HCEC 1CT (cell line): ENCODE data around the gene ZNF670.

Experiments used
- DNase-seq: peaks from one replicate; pipeline ENCODE4 v3.0.0-alpha.2; 2017

The ZNF670 gene

DNA sequence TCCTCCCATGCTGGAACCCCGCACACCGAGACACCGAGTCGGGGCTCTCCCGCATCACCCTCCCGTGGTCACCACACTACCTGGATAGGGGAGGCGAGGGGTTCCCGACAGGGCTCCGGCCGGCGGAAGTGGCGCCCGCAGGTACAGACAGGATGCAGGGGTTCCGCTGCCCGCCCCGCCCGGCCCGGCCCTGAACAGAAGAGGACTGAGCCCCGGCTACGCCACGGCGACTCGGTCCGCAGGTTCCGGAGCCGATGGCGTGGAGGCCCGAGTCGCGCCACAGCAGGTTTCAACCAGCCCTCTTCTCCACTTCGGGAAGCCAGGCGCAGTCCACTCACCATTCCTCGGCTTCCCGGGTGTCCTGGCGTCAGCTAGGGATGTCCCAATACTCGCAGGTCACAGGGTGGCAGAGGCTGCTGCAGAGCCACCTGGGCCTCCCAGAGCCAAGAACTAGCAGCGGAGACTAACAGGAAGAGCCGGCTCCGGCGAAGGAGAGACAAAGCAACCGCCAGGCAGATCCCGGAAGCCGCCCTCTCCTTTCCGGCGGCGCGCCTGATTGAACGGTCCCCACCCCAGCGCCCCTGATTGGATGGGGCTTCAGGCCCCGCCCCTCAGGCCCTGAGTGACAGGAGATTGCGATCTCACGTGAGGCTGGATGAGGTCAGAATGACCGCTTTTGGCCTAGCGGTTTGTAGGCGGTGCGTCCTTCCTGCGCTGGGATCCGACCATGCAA lies 25.4 kb upstream of the ZNF670 start, which contains the start of gene ZNF669:
Gene ZNF669 (minus strand): TSS at position 498 of the 733 bp plus-strand sequence. CDS start 157 bp downstream, at position 341.
- peak; percentile 83 for DNase-seq

DNA sequence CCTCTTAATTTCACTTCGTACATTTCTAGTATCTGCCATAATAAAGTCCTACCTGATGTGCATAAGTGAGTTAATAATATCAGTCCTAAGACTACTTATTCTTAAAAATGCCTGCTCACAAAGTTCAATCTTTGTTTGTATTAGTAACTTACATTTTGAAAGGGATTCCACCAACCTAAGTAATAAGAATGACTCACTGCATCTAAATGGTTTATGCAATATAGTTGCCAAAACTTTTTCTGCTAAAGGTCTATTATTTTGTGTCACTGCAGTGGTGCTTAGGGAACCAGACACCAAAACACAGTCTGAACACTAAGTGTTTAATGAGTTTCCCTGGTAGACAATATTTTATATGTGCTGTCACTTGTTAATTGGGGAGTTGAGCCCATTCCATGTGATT lies 23.8 kb upstream of the ZNF670 start:
- peak; percentile 35 for DNase-seq

DNA sequence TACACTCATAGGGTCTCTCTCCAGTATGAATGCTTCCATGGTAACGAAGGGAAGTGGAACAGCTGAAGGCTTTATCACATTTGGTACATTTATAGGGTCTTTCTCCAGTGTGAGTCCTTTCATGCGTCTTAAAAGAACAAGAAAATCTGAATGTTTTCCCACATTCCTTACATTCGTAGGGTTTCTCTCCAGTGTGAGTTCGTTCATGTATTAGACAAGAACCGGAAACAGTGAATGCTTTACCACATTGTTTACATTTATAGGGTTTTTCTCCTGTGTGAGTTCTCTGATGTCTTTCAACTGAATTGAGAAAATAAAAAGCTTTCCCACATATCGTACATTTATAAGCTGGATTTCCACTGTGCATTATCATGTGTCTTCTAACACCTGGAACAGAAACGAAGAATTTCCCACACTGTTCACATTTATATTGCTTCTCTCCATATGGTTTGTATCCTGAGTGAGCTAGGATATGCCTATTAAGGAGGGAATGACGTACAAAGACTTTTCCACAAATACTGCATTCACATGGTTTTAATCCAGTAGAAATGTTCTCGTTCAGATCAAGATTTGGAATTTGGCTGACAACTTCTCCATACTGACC lies 22.2 kb upstream of the ZNF670 start:
- DNase-seq: no peak

GRCh38 chr1:247096958-247097357 lies 18.3 kb upstream of the ZNF670 start:
- DNase-seq: no peak

DNA sequence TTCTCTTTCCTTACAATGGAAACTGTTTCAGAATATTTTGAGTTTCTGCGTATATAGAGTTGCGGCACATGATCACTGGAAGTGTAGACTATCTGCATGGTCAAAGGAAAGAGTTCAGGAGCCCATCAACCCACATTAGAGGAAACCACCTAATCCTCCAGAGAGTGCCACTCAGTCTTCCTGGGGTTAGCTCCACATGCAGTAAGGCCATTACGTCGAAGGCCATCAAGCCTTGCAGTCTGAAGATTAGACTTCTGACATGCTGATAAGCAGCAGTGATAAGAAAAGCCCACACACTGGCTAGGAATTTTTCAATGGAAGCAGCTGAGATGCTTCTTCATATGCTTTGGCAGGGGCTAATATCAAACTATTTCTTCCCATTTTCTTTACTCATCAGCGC lies 17.9 kb upstream of the ZNF670 start:
- no peak for DNase-seq

- DNase-seq: no peak
These were observed 17.5 kb upstream of the ZNF670 start for GRCh38 chr1:247096112-247096511.

DNA sequence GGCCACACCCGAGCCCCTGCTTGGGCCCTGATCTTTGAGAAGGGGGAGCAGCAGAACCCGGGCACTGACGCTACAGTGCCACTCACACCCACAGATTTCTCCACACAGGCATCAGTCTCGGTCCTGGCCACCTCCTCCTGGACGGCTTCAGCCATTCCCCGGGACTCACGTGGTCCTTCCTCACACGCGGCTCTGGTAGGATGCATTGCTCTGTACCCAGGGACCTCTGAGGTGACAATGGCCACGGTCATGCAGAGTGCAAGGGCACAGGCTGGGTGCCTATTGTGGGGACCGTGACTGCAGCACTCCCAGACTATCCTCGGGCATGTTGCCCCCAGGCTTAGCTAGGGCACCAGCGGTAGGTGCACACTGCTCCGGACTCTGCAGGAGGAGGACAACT lies 11.8 kb upstream of the ZNF670 start:
- no peak for DNase-seq

- DNase-seq: no peak
These were observed 11.2 kb upstream of the ZNF670 start for GRCh38 chr1:247089616-247090375.

GRCh38 chr1:247088967-247089366 lies 10.4 kb upstream of the ZNF670 start:
- DNase-seq: no peak

DNA sequence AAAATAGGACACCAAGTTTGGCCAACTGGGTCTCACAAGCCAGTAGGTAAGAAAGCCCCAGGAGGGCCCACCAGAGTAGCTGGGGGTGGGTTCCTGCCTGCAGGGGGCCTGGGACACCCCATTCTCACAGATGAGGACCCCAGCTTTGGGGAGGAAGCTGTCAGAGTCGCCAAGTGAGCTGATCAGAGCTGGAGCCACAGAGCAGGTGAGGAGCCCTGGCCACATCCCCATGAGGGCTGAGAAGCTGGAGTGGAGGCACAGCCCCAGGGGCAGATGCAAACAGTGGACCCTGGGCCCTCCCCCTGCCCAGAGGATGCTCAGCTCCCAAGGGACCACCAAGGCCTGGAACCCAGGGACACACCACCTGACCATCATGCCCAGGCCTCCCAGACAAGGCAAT lies 8.6 kb upstream of the ZNF670 start:
- DNase-seq: no peak

DNA sequence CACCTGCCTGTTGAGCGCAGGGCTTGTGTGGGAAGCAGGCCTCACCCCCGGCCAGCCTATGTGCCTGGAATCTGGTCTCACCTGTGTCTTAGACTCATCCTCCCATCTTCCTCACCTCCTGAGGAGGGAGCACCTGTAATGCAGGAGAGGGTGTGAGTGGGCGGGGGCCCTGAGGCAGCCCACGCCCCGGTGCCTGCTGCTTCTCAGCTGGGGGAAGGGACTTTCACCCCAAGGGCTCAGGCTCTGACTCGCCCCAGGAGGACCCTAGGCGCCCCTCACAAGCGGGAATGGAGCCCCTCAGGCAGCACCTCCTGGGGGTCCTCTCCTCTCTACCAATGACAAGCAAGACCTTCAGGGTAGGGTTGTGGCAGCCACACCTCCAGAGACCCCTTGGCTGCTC lies 6.7 kb upstream of the ZNF670 start:
- no peak for DNase-seq

DNA sequence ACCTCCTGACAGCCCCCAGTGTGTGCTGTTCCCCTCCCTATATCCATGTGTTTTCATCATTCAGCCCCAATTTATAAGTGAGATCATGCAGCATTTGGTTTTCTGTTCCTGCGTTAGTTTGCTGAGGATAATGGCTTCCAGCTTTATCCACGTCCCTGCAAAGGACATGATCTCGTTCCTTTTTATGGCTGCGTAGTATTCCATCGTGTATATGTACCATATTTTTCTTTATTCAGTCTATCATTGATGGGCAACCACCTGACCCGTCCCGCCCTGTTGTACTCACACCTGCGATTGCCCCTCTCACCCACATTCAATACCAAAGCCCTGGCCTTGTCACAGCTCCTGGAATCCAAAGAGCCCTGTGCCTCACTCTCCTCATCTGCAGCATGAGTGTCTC lies 6.2 kb upstream of the ZNF670 start:
- DNase-seq: no peak

GRCh38 chr1:247079141-247079874 lies 697 bp upstream of the ZNF670 start:
- DNase-seq: no peak

DNA sequence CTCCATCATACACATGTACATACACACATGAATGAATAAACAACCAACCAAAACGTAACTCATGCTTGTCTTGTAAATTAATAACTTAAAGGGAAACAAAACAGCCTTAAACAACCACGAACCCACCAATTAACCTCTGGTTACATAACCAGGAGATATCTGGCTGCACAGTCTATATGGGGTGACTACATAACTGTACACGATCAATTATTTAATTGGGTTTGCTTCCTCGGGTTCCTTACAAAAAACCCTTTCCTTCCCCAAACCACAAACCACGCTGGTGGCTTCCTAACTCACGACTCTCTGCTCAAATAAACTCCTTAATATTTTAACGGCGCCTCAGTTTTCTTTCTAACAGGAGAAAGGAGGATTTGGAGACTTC lies 744 bp downstream of the ZNF670 start:
- DNase-seq: peak; percentile 11

DNA sequence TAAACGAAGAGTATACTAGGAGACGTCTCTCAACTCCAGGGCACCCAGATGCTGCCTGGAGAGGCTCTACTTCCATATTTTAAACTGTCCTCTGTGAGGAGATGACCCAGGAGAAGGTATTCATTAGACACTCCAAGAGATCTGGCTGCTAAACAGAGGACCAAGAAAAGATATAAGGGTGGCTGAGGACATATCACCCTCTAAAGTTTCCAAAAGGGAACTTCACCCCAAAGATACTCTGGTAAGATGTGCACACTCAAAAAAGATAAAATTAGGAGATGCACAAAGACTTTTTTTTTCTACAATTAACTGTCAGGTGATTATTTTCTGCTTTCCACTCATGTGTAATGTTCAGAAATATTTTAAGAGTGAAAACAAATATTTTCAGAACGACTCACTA lies 1.4 kb downstream of the ZNF670 start:
- peak; percentile 23 for DNase-seq

DNA sequence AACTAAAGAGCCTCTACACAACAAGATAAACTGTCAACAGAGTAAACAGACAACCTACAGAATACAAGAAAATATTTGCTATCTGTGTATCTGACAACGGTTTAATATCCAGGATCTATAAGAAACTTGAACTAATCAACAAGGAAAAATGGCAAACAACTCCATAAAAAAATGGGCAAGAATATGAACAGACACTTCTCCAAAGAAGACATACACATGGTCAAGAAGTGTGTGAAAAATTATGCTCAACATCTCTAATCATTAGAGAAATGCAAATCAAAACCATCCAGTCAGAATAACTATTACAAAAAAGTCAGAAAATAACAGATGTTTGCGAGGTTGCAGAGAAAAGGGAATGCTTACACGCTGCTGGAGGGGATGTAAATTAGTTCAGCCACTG lies 8.0 kb downstream of the ZNF670 start:
- DNase-seq: no peak

DNA sequence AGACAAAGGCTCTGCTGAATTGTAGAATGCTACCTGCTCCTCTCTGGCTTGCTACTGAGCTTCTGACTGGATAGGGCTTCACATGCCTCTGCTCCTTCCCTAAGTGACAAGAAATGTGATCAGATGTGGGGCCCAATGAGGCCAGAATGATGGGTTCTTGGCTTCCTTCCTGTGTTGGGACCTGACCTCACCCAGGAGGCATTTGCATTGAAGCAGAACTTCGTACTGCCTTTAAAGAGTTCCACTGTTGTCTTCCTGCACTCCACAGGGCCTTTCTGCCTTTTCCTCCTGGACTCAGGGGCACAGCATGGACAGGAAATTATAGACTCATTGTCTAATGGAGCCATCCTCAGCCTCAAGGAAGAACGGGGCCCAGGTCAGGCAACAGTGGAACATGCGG lies 14.3 kb downstream of the ZNF670 start:
- DNase-seq: no peak

DNA sequence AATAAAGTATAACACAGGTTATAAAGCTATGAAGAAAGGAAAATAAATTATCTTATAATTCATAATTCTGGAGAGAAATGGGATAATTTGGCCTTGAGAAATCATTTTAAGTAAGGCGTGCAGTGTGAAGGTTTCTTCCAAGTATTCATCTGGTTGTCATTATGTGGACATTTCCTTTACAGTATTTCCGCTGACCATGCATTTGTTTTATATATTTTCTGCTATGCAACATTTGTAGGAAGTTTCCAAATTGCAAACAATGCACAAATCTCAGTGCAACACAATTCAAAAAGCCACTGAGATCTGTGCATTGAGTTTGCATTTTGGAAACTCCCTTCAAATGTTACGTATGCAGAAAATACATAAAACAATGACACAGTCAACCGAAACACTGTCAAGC lies 17.8 kb downstream of the ZNF670 start:
- no peak for DNase-seq

DNA sequence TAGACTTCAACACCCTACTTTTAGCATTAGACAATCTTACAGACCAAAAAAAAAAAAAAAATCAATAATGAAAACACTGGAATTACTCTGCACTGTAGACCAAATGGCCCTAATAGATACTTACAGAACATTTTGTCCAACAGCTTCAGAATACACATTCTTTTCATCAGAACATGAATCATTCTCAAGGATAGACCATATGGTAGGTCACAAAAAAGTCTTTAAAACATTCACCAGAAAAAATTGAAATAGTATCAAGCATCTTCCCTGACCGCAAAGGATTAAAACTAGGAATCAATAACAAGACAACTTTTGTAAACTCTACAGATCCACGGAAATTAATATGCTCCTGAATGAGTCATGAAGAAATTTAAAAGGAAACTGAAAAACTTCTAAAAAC lies 22.5 kb downstream of the ZNF670 start:
- DNase-seq: peak; percentile 75

DNA sequence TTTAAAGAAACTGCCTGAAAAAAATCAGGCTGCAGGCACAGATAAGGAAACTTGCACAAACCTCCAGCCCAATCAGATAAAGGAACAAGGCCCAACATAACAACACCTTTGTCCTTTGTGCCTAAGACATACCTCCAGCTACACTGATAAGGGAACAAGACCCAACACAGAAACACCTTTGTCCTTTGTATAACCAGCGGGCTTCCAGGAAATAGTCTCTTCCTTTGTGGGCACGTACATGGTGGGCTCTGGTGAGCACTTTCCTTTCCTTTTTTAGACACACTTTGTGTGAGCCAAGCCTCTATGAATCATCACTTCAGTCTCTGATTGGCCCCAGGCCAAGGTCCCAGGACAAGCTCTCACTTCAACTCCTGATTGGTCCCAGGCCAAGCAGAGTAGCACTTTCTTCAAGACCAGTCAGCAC lies 23.6 kb downstream of the ZNF670 start:
- DNase-seq: peak; percentile 22

- no peak for DNase-seq
These were observed 30.9 kb downstream of the ZNF670 start for GRCh38 chr1:247047702-247048101.

- DNase-seq: no peak
These were observed 31.4 kb downstream of the ZNF670 start for GRCh38 chr1:247047260-247047659.

- DNase-seq: no peak
These were observed 35.2 kb downstream of the ZNF670 start for GRCh38 chr1:247043406-247043805.
